Measurements from ENCODE around the gene GCC2.

The GCC2 gene

DNA sequence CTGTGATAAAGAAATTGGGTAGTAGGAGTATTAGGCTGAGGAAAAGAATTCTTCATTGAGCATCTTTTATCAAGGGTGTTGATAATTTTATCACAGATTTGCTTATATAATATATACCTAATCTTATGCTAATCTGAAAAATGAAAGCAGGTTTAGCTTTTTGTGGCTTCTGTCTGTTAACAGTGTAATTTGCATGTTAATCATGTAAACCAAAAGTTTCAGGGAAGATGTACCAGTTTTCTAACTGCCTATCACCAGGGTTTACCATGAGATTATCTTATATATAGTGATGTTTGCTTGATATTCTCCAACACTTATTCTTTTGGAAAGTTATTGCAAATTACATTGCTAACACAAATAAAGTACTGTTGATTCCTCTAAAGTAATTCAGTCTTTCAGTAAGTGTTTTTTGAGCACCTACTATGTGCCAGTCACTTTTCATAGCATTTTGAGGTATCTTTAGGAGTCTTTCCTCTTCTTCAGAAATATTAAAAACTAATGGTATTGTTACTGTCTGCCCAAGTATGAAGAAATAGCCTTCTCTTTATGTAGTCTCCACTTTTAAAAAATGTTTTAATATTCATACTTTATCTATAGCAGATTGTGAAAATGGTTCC, 41.6 kb downstream of the GCC2 start:
- TF ChIP-seq FOXP2 (optimal IDR thresholded peaks at IDR 0.05; ENCODE audit: borderline replicate concordance, extremely low read depth, extremely low read length, insufficient read depth), result no peak

DNA sequence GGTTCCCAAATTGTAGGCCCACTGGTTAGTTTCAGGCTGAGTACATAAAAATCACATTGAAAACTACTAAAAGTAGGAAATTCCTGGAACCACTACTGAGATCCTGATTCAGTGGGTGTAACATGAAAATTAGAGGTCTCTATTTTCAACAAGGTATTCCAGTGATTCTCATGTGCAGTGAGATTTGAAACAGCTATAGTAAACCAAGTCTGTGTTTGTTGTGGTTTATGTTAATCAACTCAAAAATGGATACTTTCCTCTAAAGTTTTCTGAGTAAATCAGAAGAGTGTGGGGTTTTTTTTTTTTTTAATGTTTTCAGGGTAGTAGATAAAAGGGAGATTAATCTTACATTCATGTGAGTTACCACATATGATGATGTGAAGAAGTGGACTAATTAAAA, 42.8 kb downstream of the GCC2 start:
- TF ChIP-seq POLR2AphosphoS5 (IDR thresholded peaks at IDR 0.05; ENCODE audit: low read depth, low read length) (no peak), TAF1 (IDR thresholded peaks at IDR 0.05; ENCODE audit: borderline replicate concordance, insufficient read depth, low read length) (no peak), FOXP2 (optimal IDR thresholded peaks at IDR 0.05; ENCODE audit: borderline replicate concordance, extremely low read depth, extremely low read length, insufficient read depth) (no peak), SIN3A (IDR thresholded peaks at IDR 0.05; ENCODE audit: borderline replicate concordance, insufficient read depth, low read length) (no peak)
- TF ChIP-seq, protein P1, sequence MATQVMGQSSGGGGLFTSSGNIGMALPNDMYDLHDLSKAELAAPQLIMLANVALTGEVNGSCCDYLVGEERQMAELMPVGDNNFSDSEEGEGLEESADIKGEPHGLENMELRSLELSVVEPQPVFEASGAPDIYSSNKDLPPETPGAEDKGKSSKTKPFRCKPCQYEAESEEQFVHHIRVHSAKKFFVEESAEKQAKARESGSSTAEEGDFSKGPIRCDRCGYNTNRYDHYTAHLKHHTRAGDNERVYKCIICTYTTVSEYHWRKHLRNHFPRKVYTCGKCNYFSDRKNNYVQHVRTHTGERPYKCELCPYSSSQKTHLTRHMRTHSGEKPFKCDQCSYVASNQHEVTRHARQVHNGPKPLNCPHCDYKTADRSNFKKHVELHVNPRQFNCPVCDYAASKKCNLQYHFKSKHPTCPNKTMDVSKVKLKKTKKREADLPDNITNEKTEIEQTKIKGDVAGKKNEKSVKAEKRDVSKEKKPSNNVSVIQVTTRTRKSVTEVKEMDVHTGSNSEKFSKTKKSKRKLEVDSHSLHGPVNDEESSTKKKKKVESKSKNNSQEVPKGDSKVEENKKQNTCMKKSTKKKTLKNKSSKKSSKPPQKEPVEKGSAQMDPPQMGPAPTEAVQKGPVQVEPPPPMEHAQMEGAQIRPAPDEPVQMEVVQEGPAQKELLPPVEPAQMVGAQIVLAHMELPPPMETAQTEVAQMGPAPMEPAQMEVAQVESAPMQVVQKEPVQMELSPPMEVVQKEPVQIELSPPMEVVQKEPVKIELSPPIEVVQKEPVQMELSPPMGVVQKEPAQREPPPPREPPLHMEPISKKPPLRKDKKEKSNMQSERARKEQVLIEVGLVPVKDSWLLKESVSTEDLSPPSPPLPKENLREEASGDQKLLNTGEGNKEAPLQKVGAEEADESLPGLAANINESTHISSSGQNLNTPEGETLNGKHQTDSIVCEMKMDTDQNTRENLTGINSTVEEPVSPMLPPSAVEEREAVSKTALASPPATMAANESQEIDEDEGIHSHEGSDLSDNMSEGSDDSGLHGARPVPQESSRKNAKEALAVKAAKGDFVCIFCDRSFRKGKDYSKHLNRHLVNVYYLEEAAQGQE (IDR thresholded peaks at IDR 0.05; ENCODE audit: insufficient read depth in 1 of 2, low read depth in 2 of 2, low read length in 2 of 2), result no peak

DNA sequence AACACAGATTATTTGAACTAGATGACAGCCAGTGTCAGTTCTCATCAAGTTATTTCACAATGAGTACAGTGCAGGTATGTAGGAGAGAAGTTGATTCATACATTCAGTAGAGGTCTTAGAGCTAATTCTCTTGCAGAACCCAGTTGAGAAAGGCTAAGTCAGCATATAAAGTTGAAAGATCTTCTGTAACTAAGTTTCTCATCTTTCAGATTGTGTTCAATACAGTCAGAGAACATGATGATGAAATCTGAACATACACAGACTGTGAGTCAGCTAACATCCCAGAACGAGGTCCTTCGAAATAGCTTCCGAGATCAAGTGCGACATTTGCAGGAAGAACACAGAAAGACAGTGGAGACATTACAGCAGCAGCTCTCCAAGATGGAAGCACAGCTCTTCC, 43.4 kb downstream of the GCC2 start:
- TF ChIP-seq TAF1 (IDR thresholded peaks at IDR 0.05; ENCODE audit: borderline replicate concordance, insufficient read depth, low read length), result no peak
- TF ChIP-seq, protein P1 (IDR thresholded peaks at IDR 0.05; ENCODE audit: insufficient read depth in 1 of 2, low read depth in 2 of 2, low read length in 2 of 2), result no peak
- no peak for TF ChIP-seq FOXP2 (optimal IDR thresholded peaks at IDR 0.05; ENCODE audit: borderline replicate concordance, extremely low read depth, extremely low read length, insufficient read depth)

DNA sequence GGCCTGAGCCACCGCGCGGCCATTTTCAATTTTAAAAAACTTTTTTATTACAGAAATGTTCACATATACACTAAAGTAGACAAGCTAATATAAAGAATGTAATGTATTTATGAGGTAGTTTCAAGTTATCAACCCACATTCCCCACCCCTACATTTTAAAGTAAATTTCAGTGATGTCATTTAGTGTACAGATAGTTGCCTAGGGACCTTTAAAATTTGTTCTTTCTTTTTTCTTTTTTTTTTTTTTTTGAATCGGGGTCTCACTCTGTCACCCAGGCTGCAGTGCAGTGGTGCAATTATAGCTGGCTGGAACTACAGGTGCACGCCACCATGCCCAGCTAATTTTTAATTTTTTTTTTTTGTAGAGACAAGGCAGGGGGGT, 82.7 kb downstream of the GCC2 start:
- TF ChIP-seq FOXP2 (optimal IDR thresholded peaks at IDR 0.05; ENCODE audit: borderline replicate concordance, extremely low read depth, extremely low read length, insufficient read depth) (no peak), TAF1 (IDR thresholded peaks at IDR 0.05; ENCODE audit: borderline replicate concordance, insufficient read depth, low read length) (no peak), SIN3A (IDR thresholded peaks at IDR 0.05; ENCODE audit: borderline replicate concordance, insufficient read depth, low read length) (no peak), POLR2AphosphoS5 (IDR thresholded peaks at IDR 0.05; ENCODE audit: low read depth, low read length) (no peak)
- TF ChIP-seq, protein P1 (IDR thresholded peaks at IDR 0.05; ENCODE audit: insufficient read depth in 1 of 2, low read depth in 2 of 2, low read length in 2 of 2), result no peak

DNA sequence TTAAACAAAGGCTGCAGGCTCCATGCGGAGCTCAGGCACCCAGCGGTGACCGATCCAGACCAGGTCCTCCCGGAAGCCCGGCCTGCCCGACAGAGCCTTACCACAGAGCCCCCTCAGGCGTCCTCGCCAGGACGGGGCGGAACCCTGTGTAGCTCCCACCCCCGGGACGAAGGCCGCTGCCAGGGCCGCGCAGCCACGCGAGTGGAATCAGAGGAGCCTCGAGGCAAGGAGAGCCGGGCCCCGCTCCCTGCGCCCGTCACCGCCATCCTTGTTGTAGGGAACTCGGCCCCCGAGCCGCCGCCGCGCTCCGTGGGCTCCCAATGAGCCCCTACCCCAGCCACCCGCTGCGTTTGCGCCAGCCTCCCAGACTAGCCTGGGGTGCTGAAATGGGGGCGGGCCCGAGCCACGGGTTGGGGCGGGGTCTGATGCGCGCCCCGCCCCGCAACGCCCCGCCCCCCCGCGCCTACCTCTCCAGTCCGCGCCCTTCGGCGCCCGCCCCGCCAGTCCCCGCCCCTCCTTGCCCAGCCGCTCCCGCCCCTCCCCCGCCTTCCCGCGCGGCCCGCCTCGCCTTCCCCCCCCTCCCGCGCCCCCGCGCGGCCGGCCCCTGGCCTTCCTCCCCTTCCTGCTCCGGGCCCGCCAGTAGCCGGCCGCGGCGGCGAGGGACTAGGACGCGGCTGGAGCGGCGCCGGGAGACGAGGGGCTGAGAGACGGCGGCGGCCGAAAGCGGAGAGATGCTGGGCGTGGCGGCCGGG, 85.0 kb downstream of the GCC2 start, which contains the start of gene LIMS1:
Gene LIMS1 (plus strand): TSS at position 639 of the 752 bp plus-strand sequence. CDS start 93 bp downstream, at position 732.
- TF ChIP-seq, protein P1 (IDR thresholded peaks at IDR 0.05; ENCODE audit: insufficient read depth in 1 of 2, low read depth in 2 of 2, low read length in 2 of 2), result no peak
- peak; percentile 44 for TF ChIP-seq FOXP2 (optimal IDR thresholded peaks at IDR 0.05; ENCODE audit: borderline replicate concordance, extremely low read depth, extremely low read length, insufficient read depth)
- TF ChIP-seq SIN3A (IDR thresholded peaks at IDR 0.05; ENCODE audit: borderline replicate concordance, insufficient read depth, low read length), result 0 out of 2 replicates have a peak, but pooled peaks have one; percentile 74
- 0 out of 2 replicates have a peak, but pooled peaks have one; percentile 53 for TF ChIP-seq TAF1 (IDR thresholded peaks at IDR 0.05; ENCODE audit: borderline replicate concordance, insufficient read depth, low read length)
- TF ChIP-seq POLR2AphosphoS5 (IDR thresholded peaks at IDR 0.05; ENCODE audit: low read depth, low read length), result peak; percentile 80
